CD4-positive, alpha-beta T cell treated with Interleukin-15 for 4 hours (primary cell): ENCODE results near the gene CPTP.

Source experiments
- DNase-seq: peaks from one replicate; pipeline ENCODE4 v3.0.0-alpha.2; 2020; ENCODE audit warnings: low spot score

The CPTP gene

DNA sequence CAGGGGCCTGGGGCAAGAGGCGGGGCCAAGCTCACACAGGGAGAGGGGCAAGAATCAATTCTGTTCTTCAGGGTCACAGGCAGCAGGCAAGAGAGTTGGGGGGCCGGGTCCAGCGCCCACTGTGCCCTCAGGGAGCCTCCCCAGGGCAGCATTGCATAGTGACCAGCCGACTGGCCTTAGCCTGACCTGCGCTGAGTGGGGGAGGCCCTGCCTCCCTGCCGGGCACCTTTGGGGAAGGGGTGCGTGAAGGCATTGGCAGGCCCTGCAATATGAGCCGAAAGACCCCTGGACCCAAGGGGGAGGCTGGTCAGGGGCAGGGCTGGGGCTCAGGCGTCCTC is 32.2 kb upstream of the CPTP start:
- no peak for DNase-seq

DNA sequence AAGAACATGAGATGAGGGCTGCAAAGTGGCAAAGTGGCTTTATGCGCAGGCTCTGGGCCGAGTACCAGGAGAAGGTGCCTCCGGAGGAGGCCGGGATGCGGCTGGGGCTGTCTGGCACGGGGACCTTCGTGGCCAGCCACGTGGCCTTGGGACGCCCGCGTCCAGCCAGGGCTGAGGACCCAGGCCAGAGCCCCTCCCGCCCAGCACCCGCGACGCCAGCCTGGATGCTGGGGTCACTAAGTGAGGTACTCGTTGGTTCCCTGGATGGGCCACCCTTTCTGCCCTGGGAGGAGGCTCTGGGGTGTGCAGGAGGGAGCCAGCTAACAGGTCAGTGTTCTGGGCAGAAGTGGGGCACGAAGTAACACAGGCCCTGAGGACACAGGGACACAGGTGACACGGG is 31.8 kb upstream of the CPTP start:
- DNase-seq: no peak

DNA sequence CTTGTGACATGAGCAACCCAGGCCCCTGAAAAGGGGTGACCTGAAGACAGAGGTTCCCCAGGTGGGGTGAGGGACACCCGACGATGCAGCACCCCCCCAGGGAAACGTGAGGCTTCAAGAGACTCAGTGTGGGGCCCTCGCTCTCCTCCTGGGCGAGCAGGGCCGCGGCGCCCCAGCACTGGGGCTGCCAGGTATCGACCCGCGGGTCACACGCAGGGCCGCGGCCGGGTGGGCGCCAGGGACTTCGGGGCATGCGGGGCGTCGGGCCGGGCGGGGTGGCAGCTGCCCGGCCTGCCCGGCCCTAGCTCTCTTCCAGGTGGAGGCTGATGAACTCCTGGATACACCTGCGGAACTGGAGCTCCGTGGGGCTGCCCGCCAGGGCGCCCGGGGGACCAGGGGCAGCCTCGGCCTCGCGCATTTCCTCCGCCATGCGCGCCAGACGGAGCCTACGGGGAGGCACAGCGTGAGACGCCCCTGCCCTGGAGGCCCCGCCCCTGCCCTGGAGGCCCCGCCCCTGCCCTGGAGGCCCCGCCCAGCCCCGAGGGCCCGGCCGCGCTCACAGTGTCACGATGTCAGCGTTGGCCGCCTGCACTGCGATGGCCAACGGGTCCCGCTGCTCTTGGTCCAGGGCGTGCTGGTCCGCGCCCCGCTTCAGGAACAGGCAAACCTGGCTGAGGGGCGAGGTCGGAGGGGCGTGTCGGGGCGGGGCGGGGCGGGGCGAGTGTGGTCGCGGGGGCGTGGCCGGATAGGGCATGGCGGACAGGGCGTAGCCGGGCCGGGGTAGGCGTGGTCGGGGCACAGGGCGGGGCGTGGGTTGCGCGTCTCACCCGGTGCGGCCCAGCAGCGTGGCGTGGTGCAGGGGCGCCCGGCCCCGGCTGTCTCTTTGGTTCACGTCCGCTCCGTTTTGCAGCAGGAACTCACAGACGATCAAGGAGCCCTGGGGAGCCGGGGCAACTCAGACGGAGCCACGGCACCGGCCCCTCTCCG is 31.0 kb upstream of the CPTP start:
- no peak for DNase-seq

DNA sequence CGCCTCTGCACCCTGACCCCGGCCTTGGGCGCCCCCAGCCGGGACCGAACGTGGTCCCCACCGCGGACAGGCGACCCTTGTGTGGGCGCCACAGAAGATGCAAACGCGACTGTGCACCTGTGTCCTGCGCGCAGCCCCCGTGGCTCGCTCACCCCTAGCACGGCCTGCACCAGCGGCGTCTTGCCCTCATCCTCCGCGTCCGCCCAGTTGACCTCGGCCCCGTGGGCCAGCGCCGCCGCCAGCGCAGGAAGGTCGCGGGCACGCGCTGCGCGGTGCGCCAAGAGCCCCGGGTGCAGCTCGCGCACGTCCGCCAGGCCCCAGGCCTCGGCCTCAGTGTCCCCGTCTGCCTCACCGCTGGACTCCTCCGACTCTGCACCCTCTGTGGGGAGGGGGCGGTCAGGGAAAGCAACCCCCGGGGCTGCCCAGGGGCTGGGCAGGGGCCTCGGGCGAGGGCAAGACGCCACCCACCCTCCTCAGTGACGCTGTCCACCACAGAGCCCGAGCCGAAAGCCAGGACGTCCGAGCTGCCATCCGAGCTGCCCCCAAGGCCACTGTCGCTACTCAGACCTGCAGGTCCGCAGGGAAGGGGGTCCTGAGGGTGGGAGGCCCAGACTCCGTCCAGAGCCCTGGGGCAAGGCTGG is 30.2 kb upstream of the CPTP start:
- no peak for DNase-seq

DNA sequence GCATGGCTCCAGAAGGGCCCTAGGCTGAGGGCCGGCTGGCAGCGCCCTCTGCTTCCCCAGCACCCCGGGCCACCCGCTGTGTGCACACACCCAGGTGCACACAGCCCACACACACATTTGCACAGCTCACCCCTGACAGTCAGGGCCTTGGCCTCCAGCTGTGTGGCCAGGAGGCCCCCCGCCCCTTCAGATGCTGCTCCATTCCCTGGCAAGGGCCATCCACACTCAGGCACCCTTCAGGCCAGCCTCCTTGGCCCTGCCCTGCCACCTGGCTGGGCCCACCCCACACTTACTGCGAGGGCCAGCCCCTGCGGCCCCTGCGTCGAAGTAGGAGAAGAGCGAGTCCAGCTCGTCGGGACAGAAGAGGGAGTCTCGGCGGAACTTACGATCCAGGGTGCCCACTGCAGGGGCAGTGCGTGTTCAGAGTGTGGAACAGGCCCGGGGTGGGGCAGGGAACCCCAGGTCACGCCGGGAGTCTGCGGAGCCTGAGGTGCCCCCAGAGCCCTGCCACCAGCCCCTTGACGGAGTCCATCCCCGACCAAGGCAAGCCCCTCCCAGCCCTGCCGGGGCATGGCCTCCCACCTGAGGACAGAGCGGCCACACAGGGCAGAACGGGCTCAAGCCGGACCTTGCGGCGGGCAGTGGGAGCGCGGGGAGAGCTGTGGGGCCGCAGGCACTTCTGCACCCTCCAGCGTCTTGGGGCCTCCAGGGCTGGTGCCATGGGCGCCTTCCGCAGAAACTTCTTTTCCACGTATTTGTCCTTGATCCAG is 29.3 kb upstream of the CPTP start:
- no peak for DNase-seq

DNA sequence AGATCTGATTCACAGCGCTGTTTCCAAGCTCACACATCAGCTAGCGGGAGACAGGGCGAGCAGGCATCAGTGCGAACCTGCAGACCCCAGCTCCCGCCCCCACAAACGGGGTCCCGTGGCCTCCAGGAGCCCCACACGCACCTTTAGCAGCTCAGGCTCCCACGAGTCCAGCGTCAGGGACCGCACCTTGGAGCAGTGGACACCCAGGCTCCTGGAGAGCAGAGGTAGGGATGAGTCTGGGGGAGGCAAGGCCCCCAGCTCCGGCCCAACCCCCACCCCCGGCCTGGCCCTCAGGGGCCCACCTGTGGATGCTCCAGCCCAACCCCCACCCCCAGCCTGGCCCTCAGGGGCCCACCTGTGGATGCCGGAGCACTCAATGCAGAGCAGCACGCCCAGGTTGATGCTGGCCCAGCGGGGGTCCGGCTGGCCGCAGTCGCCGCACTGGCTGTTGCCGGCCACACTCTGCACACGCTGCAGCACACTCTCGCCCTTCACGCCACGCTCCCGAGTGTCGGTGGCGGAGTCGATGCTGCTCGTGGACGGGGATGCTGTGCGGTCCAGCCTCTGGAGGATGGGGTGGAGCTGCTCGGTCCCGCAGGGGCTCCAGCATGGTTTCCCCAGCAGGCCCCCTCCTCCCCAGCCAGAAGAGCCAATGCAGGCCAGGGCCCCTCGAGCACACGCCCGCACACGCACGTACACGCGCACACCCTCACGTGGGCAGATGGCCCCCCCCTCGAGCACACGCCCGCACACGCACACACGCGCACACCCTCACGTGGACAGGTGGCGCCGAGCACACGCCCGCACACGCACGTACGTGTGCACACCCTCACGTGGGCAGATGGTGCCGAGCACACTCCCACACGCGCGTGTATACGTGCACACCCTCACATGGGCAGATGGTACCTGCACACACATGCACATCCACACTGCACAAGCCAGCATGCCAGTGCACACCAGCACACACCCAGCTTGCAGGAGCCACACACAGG is 28.2 kb upstream of the CPTP start:
- DNase-seq: no peak

DNA sequence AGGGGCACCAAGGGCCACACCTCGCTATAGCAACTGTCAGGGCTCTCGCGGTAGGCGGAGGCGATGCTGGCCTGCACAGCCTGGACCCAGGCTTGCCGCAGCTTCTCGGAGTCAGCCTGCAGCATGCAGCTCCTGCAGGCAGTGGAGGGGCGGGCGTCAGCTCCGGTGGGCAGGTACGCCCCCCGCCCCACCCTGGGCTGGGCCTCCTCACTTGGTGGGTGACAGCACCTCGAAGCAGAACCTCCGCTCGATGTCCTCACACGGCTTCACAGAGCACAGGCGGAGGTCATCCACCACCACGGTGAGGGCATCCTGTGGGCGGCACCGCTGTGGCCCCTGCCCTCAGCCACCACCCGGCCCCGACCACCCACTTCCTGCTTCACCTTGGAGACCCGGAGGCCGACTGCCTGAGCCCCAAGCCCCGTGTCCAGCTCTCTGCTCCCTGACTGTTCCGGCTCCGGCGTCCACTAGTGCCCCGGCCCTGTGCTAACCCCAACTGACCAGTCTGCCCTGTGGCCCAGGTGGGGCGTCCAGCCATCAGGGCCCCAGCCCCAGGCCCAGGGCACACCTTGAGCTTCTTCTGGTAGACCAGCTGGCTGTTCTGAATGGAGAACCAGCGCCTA is 26.7 kb upstream of the CPTP start:
- DNase-seq: no peak

DNA sequence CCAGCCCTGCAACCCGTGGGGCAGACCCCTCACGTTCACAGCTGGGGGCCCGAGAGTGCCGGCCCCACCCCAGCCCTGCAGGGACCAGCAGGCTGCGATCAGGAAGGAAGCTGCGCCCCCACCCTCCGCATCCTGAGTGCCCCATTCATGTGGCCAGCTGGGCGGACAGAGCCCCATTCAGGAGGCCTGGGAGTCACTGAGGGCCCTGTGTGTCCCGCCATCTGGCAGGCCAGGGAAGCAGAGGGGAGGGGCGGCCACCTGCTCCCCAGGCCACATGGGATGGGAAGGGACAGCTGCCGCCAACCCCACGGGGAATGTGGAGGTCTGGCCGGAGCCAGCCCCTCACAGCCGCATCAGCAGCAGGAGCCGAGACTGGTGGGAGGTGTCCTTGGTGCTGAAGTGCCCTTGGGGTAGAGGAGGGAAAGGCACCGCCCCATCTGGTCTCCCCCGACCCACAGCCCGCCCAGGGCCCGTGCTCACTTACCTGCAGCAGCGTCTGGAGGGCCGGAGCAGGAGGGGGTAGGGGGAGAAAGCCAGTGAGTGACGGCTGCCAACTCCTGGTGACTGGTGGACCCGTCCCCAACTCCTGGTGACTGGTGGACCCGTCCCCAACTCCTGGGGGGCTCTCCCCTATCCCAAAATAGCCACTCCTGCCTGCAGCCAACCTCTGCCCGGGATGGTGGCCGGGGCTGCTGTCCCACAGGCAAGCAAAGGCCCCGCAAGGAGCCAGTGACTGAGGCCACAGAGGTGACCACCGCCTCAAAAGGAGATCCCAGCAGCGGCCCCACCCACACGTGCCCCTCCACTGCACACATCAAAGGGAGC is 25.5 kb upstream of the CPTP start:
- DNase-seq: no peak

DNA sequence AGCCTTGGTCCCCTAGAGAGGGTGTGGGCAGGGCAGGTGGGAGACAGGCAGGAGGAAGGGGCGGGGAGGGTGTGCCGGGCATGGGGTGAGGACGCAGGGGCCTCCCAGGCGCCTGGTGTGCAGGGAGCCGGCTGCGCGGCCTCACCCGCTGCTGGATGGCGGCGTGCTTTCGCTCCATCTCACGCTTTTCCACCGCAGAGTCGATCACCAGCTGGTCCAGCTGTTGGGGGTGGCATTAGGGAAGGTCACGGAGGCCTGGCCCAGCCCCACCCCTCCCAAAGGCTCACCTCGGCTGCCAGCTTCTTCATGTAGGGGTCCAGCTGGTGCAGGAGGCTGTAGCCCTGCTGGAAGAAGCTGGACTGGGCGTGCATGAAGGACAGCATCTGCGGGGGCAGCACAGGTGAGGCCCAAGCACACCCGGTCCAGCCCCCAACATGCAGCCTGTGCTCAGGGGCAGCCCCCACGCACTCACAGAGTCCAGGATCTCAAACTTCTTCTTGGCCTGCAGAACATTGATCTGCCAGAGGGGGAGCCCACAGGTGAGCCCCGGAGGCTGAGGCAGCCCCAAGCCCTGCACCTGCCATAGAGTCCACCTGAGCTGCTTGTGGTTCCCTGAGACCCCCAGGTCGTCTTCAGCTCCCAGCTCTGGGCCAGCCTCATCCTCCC is 24.8 kb upstream of the CPTP start:
- DNase-seq: no peak

DNA sequence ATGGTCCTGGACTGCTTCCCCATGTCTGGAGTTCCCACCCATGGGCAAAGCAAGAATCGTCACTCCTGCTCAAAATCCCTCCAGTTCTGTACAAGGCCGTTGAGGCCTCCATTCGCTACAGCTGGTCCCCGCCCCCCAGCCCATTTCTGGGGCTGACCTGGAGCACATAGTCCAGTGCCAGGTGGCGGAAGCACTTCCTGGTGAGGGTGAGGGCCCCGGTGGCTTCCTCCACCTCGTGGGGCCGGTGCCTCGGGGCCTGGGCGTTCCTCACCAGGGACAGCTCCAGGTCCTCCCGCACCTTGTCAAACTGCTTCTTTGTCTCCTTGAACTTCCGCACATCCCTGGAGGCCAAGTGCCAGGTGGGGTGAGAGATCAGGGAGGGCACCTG is 24.3 kb upstream of the CPTP start:
- DNase-seq: no peak

DNA sequence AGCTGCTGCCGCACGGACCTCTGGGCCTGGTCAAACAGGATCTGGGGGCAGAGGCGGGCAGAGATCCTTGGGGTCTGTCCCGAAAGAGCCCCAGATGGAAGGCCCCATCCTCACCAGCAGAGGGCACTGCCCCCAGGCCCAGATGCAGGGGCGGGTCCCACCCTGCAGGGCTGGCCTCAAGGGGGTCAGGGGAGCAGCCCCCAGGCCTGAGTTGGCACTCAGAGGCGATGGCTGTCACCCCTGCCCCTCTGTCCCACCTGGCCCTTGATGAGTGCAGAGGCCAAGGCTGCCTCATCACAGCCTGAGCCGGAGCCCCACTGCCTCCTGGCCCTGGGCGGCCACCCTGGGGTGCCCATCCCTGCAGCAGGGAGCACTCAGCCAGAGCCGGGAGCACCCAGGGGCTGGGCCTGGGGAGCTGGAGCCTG is 22.6 kb upstream of the CPTP start:
- no peak for DNase-seq

DNA sequence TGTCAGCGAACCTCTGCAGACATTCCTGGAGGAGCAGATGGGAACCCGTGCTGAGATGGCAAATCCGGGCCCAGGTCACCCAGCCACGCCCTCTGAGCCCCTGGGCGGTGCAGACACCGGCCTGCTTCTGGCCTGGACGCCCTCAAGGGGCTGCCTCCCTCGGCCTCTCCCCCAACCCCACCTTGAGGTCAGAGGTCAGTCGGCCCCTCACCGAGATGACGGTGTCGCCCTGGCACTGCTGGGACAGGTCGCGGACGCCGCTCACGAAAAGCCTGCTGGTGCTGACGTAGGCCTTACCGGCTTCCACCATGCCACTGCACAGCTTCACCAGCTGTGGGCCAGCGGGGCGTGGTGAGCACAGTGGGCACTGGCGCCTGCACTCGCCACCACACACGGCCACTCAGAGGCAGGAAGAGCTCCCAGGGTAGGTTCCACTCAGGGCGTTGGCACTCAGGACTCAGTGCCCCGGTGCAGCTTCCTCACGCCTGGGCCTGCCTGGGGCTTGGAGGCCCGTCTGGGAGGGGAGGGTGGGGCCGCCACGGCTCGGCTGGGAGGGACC is 21.6 kb upstream of the CPTP start:
- no peak for DNase-seq

DNA sequence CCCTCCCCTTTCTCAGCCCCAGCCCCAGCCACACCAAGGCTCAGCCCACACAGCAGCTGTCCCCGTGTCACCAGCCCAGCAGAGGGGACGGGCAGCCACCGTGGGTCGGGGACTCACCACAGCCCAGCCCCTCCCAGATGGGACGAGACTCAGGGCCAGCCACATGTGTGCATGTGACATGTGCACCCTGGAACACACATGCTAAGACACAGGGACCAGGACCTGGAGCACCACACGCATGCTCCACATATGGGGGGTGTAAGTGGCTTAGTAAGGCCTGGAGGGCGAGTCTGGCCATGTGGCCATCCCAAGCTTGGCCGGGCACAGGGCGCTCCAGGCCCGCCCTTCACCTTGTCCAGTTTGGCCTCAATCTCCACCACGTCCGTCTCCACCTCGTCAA is 20.9 kb upstream of the CPTP start:
- DNase-seq: no peak

DNA sequence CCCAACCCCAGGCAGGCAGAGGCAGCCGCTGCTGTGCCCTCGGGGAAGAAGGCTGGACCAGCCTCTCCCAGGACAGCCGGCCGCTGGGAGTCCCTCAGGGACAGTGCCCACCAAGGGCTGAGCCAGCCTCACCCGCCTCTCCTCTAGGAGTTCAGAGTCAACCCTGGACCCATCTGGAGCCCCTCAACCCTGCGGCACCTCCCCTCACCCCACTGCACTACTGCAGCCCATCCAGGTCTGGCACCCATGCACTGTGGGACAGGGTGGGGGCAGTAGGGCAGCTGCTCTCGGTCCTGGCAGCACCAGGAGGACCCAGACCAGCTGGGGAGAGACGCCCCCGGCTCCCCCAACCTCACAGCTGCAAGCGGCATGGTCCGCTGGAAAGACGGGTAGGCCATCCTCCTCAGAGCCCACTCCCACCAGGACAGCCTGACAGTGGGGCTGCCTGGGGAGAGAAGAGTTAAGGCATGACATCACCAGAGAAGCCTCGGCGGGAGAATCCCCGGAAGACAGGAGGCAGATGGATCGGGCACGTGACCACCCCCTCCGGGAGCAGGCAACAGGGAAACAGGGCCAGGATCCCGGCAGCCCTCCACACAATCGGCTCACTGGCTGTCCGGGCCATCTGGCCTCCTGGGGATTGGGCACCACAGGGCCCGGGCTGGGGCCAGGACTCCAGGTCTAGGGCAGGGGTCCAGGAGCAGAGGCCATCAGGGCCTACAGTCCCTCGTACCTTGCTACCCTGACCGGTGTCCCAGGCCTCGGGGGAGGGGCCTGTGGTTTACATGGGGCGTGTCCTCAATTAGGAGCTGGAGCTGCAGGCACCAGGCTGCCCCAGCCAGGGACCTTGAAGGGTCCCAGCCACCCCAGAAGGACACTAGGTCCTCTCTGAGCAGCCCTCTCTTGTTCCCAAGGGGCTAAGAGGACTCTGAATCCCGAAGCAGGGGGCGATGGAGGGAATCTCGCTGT is 20.0 kb upstream of the CPTP start:
- DNase-seq: no peak

DNA sequence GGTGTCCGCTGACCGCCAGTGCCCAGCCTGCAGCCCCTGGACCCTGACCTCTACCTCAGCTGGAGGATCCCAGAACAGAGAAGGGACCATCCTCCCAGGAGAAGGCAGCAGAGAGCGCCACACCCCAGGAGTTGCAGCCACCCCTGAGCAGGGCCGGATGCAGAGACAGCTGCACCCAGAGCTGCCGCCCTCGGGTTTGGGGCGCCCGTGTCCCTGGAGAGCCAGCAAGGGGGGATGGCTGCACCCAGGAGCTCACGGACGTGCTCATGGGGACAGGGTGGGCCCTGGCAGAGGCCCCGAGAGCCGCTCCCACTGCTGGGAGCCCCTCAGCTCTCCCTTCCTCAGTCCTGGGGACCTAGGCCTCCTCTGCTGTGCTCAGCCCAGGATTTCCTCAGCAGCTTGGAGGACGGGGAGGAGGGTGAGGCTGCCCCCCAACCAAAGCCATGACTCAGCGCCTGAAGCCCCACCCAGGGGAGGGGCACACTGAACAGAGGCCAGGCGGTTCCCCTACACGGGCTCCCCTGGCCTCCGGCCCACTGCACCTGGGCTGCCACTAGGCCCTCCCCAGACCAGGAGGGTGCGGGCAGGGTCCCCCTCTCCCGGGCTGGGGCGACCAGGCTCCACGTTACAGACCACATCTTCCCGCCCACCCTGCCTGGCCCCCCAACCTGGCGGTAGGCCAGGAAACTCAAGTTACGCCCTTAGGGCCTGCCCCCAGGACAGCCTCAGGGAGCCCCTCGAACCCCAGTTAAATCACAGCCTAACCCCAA is 19.1 kb upstream of the CPTP start:
- peak; percentile 78 for DNase-seq

DNA sequence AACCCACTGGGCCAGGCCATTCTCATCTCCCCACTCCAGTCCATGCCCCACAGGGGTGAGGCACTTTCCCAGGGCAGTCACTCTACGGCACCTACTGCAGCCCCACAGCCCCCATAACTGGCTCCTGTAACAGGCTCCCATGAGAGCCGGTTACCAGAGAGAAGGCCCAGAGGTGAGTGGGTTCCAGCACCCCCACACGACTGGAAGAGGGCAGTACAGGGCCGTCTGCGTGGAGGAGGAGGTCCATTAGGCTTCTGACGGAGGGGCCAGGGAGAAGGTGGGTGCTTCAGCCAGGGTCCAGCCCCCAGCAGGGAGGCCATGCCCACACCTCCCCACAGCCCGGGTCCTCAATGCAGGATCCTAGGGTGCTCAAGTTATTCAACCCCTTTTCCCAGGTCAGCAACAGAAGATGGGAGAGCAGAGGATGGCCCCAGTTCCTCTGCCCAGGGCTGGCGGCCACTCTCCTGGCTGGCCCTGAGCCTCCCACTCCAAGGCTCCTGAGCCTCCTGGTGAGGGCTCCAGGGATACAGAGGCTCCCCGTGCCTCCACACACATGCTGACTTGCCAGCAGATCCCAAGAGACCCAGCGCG is 18.4 kb upstream of the CPTP start:
- no peak for DNase-seq

DNA sequence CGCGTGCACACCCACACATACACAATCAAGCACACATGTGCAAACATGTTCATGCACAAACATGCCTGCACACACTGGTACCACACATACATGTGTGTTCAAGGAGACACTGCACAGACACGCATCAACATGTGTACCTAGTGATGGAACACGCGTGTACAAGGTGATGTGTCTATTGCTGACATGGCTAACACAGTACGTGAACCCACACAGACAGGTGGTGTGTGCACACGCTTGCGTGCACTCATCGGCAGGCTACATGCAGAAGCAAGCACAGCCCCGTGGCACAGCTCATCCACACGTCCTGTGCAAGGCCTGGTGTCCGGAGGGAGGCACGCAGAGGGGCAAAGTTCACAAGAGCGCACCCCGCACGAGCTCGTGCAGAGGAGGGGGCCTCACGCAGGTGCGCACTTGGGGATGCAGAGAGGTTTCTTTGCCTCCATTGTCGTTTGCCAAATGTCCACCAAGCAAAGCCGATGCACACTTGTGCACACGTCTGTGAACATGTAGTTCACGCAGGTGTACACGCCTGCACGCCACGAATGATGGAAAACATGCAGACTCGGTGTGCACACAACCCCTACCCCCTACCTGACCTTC is 17.8 kb upstream of the CPTP start:
- DNase-seq: no peak
